IMR-90 (cell line): ENCODE data around the gene MAGEA10.

Experiments
- BHLHE40 ChIP-seq: fragments of 150-350 bp; IDR thresholded peaks from 2 replicates; pipeline ENCODE4 v1.6.1; 2016; ENCODE audit warnings: mild to moderate bottlenecking, low read depth, low read length
- CTCF ChIP-seq: conservative IDR thresholded peaks from 2 replicates; pipeline ENCODE4 v1.5.1; 2012; ENCODE audit warnings: mild to moderate bottlenecking, low read depth, low read length, improper control_type of control experiment
- POLR2A ChIP-seq: IDR thresholded peaks from 2 replicates; pipeline ENCODE4 v1.6.1; 2012; ENCODE audit warnings: mild to moderate bottlenecking, low read depth, low read length
- RFX5 ChIP-seq: IDR thresholded peaks from 2 replicates; pipeline ENCODE4 v1.8.0; 2012; ENCODE audit warnings: low read depth, mild to moderate bottlenecking, low read length, moderate library complexity

GRCh38 chrX:152138388-152138784, at the start of gene MAGEA10:
- TF ChIP-seq CTCF (no peak), POLR2A (no peak), RFX5 (no peak), BHLHE40 (no peak)
